ENCODE results near the gene PITPNM1. TPM values are rescaled to one million over a fixed set of nuclear protein-coding genes. Genes with fewer than 3 reads are reported as not detected.

Gene PITPNM1
- total RNA-seq, 4 donors from 2014 or later, result 22.8 to 52.6 (median 47.2) TPM

DNA sequence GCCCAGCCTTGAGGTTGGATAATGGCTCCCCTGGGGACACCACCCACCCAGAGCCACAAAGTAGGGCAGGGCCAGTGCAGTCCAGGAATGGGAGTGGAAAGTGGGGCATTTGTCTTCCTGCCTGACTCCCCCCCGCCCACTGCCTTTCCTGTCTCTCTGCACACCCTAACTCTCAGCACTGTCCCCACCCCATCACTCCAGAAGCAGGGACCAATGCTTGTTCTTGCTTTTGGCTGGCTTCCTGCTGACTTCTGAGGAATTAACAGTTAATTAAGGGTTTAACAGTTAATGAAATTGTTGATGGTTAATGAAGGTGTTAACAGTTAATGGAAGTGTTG is 4.7 kb downstream of the PITPNM1 start:
- intact Hi-C loops (cut with DNase I), result loop anchor here (10.0 kb wide), 1 partner anchor 146 kb away; the partner anchor contains the start of gene POLD4
- TF ChIP-seq POLR2A (IDR thresholded peaks at IDR 0.05), result no peak
- no peak for TF ChIP-seq CTCF (IDR thresholded peaks at IDR 0.05)
- no peak for DNase-seq
- H3K27me3 ChIP-seq, result no peaks in the 10 kb centered on the region
- no peak overlapping the region for H3K4me3 ChIP-seq (replicated peaks in 1 of 3)
- H3K36me3 ChIP-seq, result peaks cover 0 to 15% of the 10 kb centered on the region in 2 donors
- 73 to 93% methylated on average over 1 of the region's 1 CpG for WGBS, 2 donors
- no peak overlapping the region for H3K27ac ChIP-seq
- H3K4me1 ChIP-seq, result peaks cover 7 to 13% of the 10 kb centered on the region in 2 donors
- no peaks in the 10 kb centered on the region for H3K9me3 ChIP-seq

GRCh38 chr11:67499808-67500483 is 5.2 kb downstream of the PITPNM1 start:
- DNase-seq, result no peak
- peaks cover 0 to 20% of the 10 kb centered on the region in 2 donors for H3K36me3 ChIP-seq
- peaks cover 6 to 10% of the 10 kb centered on the region in 2 donors for H3K4me1 ChIP-seq
- no peak overlapping the region for H3K4me3 ChIP-seq (replicated peaks in 1 of 3)
- no peak for TF ChIP-seq POLR2A (IDR thresholded peaks at IDR 0.05)
- no peaks in the 10 kb centered on the region for H3K27me3 ChIP-seq
- no peak overlapping the region for H3K27ac ChIP-seq
- WGBS, 2 donors, result 92 to 95% methylated on average over 9 to 11 of the region's 26 CpGs
- H3K9me3 ChIP-seq, result no peaks in the 10 kb centered on the region
- intact Hi-C loops (cut with DNase I), result loop anchor here (10.0 kb wide), 1 partner anchor 145 kb away; the partner anchor contains the start of gene POLD4

- intact Hi-C loops (cut with DNase I), result no loop called here
- Histone ChIP-seq H3K4me1 (peaks cover 3 to 4% of the 10 kb centered on the region in 2 donors), H3K36me3 (peaks cover 8 to 28% of the 10 kb centered on the region in 2 donors), H3K27ac (no peak overlapping the region), H3K4me3 (replicated peaks in 1 of 3) (no peak overlapping the region), H3K9me3 (no peaks in the 10 kb centered on the region), H3K27me3 (no peaks in the 10 kb centered on the region)
- WGBS, 2 donors, result 92% methylated on average over 19 to 20 of the region's 21 CpGs
- no peak for DNase-seq
- no peak for TF ChIP-seq CTCF (IDR thresholded peaks at IDR 0.05)
- TF ChIP-seq POLR2A (IDR thresholded peaks at IDR 0.05), result no peak
Observed at GRCh38 chr11:67498544-67498972, 6.6 kb downstream of the PITPNM1 start.

DNA sequence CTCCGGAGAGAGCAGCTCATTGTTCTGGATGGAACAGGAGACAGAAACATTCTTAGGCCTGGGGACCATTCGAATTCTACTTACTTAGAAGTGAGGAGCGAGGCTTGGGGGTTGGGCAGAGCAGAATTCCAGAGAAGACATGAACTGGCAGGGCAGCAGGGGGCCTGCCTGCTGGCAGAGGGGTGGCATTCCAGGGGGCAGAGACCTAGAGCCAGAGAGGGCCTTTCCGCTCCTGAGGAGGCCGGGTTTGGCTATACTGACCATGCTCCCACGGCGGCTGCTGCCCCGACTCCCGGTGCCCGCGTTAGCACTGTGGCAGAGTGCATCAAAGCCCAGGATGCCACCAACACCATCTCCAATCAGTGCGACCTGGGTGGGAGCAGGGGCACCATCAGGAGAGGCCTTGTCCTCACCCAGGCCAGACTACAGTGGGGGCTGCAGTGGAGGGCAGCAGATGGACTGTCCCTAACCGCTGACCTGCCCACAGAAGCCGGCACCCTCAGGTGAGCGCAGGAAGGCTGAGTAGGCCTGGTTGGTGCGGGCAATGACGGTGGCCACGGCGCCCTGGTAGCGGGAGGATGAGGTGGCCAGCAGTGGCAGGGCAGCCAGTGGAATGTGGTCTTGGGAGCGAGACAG is 7.4 kb downstream of the PITPNM1 start:
- H3K27me3 ChIP-seq, result no peaks in the 10 kb centered on the region
- H3K4me3 ChIP-seq (replicated peaks in 1 of 3), result no peak overlapping the region
- H3K9me3 ChIP-seq, result no peaks in the 10 kb centered on the region
- H3K27ac ChIP-seq, result no peak overlapping the region
- no peaks in the 10 kb centered on the region for H3K4me1 ChIP-seq
- TF ChIP-seq CTCF (IDR thresholded peaks at IDR 0.05) (no peak), POLR2A (IDR thresholded peaks at IDR 0.05) (no peak)
- H3K36me3 ChIP-seq, result peaks cover 16 to 34% of the 10 kb centered on the region in 2 donors
- no peak for DNase-seq
- intact Hi-C loops (cut with DNase I), result no loop called here
- 98 to 99% methylated on average over 15 to 20 of the region's 21 CpGs for WGBS, 2 donors

DNA sequence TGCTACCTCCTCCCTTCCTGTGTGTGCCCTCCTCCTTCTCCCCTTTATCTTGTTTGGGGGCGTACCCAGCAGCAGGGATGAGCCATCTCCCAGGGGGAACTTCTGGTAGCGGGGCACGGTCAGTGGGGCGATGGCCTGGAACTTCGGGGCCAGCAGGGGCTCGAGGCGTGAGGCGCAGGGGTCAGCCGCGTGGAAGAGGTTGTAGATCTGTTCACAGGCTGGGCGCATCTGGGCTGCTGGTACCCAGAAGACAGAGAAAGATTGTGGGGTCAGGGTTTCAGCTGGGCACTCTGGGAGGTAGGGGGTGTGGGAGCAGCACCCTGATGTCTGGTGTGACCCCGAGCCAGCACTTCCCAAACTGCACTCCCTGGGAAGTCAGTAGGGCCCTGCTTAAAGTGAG is 9.1 kb downstream of the PITPNM1 start:
- DNase-seq, result no peak
- H3K4me3 ChIP-seq (replicated peaks in 1 of 3), result no peak overlapping the region
- H3K27ac ChIP-seq, result no peak overlapping the region
- H3K4me1 ChIP-seq, result no peaks in the 10 kb centered on the region
- WGBS, 2 donors, result 92 to 93% methylated on average over 12 of the region's 12 CpGs
- H3K27me3 ChIP-seq, result no peaks in the 10 kb centered on the region
- peaks cover 33 to 37% of the 10 kb centered on the region in 2 donors for H3K36me3 ChIP-seq
- no peaks in the 10 kb centered on the region for H3K9me3 ChIP-seq
- TF ChIP-seq POLR2A (IDR thresholded peaks at IDR 0.05) (no peak), CTCF (IDR thresholded peaks at IDR 0.05) (no peak)
- intact Hi-C loops (cut with DNase I), result no loop called here

All from thyroid gland (tissue), 4 donors.